Skin of body (tissue), 2 donors: ENCODE results near the gene PIEZO1. TPM values are rescaled to one million over a fixed set of nuclear protein-coding genes. Genes with fewer than 3 reads are reported as not detected.

Source experiments
- DNase-seq: peaks from one replicate; lab custom pipeline; 2025; lab: John Stamatoyannopoulos, UW
- total RNA-seq: library from RNA; depleted of rRNA; stranded (reverse); fragments of >200 nt; gene quantifications from one replicate; pipeline ENCODE4 v1.2.3, GENCODE V29; 2014

Gene PIEZO1
- total RNA-seq, 1 donor from 2014 or later, result 84.4 TPM

DNA sequence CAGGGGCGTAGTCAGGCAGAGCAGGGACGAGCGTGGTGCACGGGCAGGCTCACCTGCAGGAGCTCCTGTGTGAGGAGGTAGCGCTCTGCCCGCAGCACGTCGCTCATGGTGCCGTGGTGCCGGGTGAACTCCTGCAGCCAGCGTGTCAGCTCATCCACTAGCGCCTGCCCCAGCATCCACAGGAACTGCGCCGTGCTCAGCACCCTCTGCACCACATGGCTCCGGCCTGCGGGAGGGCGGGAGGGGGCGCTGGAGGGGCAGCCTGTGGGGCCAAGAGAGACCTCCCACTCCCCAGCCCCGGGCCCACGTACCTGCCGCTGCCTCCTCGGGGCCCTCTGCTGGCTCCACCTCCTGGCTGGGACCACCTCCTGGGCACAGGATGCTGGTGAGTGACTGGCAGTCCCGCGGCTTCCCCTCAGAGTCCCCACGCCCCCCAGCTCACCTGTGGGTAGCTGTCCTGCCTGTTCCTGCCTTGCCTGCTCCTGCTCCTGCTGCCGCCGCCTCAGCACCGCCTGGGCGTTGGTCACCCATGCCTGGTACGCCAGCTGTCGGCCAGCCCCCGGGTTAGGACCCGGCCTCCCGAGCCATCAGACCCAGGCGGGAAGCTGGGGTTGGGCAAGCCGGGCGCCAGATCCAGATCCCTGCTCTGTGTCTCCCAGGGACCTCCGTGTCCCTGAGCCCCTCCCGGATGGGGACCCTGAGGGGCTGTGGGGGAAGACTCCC lies 62.1 kb downstream of the PIEZO1 start:
- no peak for DNase-seq

DNA sequence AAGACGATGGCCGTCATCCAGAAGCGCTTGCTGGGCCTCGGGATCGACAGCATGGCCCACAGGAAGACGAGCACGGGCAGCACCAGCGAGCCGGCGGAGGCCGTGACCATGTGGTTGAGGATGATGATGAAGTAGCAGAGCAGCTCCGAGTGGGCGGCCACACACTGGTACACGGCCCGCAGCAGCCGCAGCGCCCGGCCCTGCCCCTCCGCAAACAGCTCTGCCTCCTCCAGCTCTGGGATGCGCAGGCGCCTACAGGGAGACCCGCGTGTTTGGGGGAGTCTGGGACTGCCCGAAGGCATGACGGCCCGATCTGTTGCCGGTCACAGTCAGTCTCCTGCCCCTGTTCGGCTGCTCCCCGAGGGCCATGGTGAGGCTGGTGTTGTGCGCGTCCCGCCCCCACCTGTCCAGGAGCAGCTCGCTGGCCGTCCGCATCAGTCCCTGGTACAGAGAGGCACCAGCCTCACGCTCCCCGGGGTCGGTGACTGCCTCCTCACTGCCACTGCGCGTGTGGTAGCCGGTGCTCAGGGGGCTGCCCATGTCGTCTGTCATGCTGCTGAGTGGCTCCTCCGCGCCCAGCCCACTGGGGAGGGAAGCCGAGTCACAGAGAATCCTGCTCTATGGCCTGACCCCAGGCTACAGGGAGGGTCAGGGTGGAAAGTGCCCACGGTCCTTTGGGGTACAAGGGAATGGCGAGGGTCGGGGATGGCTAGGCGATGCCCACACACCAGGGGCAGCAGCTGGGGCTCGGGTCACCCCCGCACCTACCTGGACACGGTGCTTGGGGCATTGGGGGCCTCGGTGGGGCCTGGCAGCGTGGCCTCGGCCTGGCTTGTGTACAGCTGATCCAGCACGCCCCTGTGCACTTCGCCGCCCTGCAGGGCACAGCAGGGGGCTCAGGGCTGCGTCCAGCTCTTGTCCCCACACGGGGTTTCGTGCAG lies 62.9 kb downstream of the PIEZO1 start:
- DNase-seq, result no peak

DNA sequence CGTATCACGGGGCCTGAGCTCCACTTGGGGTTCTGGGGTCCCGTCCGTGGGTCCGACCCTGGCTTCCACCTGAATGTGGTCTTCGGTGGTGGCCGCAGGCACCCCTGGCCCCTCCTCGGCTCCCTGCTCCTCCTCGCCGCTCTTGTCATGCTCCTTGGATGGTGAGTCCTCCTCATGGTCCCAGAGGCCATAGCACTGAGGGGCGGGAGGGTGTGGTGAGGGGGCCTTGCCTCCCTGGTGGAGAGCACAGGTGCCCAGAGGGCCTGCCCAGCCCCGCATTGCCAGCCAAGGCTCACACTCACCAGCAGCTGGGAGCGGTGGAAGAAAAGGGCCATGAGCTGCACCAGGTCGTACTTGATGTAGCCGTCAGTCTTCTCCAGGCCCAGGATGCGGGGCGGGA lies 63.8 kb downstream of the PIEZO1 start:
- no peak for DNase-seq

DNA sequence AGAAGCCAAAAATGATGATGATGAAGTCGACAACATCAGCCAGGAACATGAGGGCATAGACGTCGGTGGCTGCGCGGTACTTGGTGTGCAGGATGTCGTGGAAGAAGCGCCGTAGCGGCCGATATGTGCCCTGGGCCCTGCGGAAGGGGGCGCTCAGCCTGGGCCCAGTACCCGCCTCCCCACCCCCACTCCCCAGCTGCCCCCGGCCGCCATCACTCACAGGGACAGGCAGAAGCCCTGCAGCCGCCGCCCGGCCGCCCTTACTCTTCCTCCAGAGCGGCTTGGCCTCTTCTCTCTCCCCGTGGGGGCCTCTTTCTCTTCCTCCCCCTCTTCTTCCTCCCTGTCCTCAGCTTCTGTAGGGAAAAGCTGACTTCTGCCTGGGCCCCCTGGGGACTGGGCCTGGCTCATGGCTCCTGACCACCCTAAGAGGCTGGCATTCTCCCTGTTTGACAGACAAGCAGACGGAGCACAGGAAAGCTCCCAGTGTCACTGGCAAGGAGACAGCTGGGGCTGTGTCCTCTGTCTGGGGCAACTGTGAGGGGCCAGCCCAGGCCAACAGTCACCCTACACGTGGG lies 64.5 kb downstream of the PIEZO1 start:
- no peak for DNase-seq

DNA sequence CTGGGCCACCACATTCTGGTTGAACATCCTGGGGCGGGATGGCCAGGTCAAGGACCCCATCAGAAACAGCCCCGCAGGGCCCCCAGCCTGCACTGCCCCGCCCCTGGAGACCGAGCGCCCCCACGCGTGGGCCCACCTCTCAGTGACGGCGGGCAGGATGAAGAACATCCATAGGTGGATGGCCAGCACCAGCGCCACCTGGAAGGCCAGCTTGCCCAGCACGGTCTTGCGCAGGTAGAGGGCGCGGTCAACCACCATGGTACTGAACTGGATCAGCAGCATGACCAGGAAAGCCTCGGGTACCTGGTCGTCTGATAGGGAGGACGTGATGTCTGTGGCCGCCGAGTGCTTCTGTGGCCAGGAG lies 65.1 kb downstream of the PIEZO1 start:
- DNase-seq, result no peak

DNA sequence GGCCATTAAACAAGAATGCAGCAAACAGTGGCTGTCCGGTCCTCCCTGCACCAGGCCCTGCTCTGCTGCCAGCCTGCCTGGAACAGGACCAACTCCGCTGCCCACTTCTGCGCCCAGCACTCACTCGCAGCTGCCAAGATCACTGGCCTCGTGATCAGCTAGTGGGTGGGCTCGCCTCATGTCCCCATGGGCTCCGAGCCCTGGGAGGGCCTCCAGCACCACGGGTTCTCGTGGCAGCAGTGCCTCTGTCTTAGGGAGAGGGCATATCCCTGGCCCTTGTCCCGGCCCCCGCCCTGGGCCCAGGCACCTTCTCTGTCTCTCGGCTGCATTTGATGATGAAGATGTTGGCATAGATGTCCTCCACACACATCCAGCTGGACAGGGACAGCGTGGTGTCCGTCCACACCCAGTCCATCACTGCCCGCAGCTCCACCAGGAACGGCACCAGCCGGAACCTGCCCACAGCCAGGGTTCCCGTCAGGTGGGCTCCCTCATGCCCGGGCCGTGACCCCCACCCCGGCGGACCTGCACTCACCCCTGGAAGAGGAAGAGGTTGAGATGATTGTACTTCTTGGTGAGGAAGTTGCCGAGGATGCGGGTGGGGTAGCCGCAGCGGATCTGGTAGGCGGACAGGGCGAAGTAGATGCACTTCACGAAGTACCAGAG lies 65.6 kb downstream of the PIEZO1 start:
- no peak for DNase-seq

DNA sequence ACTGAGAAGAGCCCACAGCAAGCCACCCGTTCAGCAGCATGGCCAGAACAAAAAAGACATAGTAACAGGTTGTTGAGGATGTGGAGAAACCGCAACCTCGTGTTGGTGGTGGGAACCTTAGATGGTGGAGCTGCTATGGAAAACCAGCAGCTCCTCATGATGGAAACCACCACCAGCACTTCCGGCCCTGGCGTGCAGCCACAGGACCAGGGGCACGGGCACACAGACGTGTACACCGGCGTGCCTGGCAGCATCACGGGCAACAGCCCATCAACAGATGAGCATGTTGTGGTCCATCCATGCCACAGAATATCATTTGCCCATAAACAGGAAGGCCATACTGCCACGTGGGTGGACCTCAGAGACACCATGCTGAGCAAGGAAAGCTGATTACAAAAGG lies 66.8 kb downstream of the PIEZO1 start:
- DNase-seq, result no peak

DNA sequence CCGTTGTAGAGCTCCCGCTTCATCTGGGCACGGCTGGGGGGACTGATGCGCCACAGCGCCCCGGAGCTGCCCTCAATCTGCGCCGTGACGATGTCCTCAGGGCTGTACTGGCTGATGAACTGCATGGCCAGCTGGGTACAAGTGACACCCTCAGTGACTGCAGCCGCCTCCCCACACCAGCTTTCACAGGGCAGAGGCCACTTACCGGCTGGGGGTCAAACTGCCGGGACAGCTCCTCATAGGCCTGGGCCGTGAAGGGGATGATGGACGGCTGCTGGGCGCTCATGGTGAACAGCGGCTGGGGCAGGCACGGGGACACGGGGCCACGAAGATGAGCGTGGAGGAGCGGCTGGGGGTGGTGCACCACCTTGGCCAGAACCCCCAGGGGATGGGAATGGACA lies 68.4 kb downstream of the PIEZO1 start:
- no peak for DNase-seq

DNA sequence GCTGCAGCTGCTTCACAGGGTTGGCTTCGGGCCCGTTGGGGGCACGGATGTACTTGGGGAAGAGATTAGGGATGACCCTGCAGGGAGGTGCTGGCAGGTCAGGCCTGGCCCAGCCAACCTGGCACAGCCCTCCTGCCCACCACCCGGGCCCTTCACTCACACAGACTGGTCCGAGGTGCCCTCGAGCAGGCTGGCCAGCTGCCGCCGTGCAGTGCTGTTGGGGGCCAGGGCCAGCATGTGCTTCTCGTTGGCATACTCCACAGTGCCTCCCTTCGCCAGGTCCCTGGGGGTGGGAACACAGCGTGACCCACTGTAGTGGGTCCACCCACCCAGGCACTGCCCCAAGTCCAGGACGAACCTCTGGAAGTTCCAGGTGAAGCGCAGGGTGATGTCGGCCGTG lies 68.8 kb downstream of the PIEZO1 start:
- no peak for DNase-seq

DNA sequence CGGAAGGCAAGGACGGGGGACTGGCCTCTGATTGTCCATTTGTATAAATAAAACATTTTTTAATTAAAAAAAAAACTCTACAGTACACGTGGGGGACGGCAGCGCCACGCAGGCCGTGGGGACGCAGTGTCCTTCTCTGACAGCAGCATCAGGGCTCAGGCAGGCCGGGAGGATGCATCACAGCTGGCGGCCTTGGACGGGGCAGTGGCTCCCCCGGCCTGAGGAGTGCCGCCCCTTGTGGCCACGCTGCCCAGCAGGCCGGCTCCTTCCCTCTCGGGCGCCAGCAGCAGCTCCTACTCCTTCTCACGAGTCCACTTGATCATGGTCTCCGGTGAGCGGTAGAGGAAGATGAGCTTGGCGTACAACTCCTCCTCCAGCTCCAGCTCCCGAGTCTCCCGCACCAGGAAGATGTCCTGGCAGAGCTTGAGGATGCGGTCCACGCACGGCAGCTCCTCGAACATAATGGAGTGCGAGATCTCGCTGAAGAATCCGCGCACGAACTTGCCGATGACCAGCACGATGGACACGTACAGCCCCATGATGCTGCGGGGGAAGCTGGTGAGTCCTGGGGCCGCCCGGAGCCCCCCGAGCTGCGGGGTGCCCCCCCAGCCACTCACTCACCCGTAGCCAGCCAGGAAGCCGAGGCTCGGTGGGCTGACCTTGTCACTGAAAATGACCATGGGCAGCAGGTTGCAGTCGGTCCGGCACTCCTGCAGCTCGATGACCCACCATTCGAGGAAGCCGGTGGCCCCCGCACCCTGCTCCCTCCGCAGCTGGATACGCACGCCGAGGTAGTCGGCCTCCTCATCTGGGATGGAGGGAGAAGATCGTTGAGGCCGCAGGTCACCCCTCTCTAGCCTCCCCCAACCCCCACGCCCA lies 69.5 kb downstream of the PIEZO1 start:
- DNase-seq, result no peak

DNA sequence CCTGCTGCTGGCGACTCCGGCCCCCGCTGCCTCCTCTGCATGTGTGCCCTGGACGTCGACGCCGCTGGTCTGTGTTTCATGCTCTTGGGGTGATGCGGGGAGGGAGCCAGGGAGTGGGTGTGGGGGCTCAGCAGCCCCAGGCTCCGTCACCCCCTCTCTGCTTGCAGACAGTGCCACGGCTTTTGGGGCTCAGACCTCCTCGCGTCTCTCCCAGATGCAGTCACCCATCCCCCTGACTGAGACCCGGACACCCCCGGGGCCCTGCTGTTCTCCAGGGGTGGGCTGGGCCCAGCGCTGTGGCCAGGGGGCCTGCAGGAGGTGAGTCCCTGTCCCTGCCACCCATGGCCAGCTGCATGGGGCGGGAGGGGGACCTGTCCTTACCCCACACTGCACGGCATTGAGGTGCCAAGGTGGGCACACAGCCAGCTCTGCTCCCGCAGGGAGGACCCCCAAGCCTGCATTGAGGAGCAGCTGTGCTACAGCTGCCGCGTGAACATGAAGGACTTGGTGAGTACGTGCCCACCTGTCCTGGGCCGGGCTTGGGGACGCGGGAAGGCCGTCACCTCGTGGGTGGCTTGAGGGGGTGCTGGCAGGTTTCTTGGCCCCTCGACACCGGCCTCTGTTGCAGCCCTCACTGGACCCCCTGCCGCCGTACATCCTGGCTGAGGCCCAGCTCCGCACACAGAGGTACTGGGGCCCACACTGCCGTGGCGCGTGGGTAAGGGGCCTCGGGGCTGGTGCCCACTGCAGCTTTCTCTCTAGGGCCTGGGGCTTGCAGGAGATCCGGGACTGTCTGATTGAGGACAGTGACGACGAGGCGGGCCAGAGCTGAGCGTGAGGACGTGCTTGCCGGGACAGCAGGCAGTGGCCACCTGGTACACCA lies 70.4 kb downstream of the PIEZO1 start:
- no peak for DNase-seq

DNA sequence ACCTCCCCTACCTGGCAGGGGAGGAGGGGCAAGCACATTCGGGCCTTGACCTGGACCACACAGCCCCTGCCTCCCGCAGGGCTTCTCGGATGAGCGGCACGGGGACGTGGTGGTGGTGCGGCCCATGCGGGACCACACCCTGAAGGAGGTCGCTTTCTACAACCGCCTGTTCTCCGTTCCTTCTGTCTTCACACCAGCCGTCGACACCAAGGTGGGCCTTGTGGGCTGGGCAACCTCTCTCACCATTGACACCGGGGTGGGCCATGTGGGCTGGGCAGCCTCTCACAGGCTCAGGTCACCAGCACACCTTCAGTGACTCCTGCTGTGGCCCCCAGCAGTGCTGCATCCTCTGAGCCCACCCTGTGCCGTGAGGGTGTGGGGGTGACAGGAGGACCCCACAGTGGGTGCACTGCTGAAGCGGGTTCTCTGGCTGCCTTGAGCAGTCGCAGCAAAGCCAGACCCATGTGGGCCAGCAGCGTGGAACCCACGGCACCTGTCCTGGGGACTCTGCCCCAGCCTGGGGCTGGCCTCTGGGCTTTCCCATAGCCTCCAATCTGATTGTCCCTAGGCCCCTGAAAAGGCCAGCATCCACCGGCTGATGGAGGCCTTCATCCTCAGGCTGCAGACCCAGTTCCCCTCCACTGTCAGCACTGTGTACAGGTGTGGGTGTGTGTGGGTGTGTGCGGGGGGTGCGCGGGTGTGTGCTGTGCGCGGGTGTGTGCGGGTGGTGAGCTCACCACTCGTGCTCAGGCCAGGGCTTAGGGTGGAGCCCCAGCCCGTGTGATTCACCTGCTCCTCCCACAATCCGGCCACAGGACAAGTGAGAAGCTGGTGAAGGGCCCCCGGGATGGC lies 71.2 kb downstream of the PIEZO1 start:
- DNase-seq, result no peak

DNA sequence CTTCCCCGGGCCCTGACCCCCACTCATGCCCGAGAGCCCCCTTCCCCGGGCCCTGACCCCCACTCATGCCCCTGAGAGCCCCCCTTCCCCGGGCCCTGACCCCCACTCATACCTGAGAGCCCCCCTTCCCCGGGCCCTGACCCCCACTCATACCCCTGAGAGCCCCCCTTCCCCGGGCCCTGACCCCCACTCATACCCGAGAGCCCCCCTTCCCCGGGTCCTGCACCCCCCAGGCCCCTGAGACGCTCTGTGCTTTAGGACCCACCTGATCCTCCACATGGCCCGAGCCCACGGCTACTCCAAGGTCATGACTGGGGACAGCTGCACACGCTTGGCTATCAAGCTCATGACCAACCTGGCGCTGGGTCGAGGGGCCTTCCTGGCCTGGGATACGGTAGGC lies 72.0 kb downstream of the PIEZO1 start:
- DNase-seq, result no peak

DNA sequence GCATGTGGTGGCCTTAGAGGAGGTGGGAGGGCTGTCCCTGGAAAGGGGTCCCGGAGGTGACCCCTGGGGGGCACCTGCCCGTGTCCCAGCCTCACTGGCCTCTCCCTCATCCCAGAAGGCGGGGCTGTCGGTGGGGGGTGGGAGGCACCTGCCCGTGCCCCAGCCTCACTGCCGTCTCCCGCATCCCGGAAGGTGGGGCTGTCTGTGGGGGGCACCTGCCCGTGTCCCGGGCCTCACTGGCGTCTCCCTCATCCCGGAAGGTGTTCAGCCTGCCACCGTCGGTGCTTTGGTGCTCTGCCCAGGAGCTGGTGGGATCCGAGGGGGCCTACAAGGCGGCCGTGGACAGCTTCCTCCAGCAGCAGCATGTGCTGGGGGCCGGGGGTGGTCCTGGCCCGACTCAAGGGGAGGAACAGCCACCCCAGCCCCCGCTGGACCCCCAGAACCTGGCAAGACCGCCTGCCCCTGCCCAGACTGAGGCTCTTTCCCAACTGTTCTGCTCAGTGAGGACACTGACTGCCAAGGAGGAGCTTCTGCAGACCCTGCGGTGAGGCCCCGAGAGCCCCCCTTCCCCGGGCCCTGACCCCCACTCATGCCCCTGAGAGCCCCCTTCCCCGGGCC lies 72.5 kb downstream of the PIEZO1 start:
- DNase-seq, result no peak

DNA sequence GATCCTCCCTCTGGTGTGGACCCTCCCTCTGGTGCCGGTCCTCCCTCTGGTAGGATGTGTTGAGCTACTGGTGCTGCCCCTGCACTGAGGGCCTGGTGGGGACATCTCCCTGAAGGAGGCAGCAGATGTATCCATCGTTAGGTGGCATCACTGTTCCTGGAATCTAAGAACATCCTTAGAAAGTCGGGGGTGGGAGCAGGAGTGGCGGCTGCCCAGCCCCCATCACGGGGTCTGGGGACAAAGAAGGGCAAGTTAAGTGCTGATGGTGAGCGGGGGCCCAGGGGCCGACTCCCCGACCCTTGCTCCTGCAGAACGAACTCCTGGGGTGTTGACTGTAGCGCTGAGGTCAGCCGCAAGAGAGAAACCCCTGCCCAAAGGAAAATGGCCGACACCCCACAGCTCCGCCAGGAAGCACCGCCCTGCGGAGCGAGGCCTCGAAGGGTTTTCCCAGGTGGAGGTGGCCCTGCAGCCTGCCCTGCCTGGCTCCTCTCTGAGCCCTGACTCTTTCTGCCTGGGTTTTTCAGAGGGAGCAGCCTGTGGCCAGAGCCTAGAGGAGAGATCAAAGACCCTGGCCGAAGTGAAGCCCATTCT lies 73.2 kb downstream of the PIEZO1 start:
- no peak for DNase-seq

DNA sequence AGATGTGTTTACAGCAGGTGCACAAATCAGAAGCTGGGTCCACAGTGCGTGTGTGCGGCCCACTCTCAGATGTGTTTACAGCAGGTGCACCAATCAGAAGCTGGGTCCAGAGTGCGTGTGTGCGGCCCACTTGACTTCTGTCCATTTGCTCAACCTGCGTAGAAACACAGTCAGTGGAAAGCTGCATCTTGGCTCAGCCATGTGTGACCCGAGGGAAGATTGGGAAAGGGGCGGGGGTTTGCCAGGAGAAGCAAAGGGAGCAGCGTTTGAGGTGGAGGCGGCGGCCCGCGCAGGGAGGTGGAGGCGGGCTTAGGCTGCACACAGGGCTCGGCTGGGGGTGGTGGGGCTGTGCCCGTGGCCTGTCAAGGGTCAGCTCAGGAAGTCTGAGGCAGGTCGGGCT lies 74.5 kb downstream of the PIEZO1 start:
- no peak for DNase-seq

DNA sequence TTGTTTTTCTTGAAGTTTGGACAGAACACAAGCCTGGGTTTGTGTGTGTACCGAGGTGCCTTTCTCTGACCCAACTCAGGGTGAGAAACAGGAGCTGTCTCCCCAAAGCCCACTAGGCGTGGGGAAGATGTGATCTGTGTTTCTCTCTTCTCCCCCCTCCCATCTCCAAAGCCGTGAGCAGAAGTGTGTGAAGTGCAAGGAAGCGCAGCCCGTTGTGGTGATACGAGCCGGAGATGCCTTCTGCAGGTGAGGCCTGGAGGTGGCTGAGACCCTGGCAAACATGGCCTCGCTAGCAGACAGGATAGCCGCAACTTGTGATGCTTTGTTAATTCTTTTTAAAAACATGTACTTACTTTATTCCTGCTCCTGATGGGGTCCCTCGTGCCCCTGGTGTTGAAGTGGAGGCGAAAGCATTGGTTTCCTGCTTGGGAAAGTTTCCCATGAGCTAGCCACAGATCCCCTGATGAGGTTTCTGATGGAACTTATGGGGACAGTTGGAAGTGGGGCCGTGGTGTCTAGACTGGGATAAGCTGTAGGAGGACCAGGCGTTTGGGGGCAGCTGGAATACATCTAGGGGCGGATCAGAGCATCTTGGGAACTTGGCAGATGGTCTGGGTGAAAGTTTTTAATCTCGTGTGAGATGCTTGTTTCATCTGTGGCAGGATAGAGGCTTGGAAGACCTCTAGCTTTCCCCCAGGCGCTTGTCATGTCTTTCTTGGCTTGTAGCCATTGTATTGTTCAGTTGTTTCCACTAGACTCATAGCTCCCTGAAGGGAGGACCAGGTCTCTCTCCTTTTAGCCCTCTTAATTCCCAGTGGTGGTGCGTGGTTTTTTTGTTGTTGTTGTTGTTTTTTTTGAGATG lies 77.8 kb downstream of the PIEZO1 start:
- DNase-seq, result no peak
